ENCODE measurements around the gene IRAK1.

DNA sequence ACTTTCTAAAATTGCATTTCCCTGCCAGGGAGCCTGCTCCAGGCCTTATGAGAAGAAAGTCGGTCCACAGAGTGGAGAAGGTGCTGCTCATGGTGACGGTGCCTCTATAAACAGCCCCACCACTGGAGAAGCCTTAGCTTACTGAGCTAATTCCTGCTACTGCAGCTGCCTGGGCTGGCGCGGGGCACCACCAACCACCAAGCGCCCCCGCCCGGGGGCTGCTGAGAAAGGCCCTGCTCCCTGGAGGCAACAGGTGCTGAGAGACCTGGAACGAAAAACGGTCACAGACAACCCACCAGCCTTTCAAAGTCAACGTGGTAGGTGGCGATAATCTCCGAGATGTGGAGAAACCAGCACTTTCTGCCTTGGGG, 51.0 kb downstream of the IRAK1 start:
- TF ChIP-seq, protein P1, sequence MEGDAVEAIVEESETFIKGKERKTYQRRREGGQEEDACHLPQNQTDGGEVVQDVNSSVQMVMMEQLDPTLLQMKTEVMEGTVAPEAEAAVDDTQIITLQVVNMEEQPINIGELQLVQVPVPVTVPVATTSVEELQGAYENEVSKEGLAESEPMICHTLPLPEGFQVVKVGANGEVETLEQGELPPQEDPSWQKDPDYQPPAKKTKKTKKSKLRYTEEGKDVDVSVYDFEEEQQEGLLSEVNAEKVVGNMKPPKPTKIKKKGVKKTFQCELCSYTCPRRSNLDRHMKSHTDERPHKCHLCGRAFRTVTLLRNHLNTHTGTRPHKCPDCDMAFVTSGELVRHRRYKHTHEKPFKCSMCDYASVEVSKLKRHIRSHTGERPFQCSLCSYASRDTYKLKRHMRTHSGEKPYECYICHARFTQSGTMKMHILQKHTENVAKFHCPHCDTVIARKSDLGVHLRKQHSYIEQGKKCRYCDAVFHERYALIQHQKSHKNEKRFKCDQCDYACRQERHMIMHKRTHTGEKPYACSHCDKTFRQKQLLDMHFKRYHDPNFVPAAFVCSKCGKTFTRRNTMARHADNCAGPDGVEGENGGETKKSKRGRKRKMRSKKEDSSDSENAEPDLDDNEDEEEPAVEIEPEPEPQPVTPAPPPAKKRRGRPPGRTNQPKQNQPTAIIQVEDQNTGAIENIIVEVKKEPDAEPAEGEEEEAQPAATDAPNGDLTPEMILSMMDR (IDR thresholded peaks at IDR 0.05 in 2 of 3, conservative IDR thresholded peaks at IDR 0.05 in 1 of 3; ENCODE audit: control insufficient read depth in 2 of 3, extremely low read depth in 1 of 3, insufficient read depth in 1 of 3, low read depth in 3 of 3, low read length in 3 of 3) = peak; percentile 12 to 20 (median 18); a peak in 2 of 6 replicates
- TF ChIP-seq NFYB (IDR thresholded peaks at IDR 0.05; ENCODE audit: insufficient read depth, low read depth, low read length) = no peak
- TF ChIP-seq BHLHE40 (IDR thresholded peaks at IDR 0.05; ENCODE audit: borderline replicate concordance in 1 of 2, low read depth in 2 of 2, low read length in 1 of 2) = 0 out of 4 replicates have a peak, but pooled peaks of 1 of the 2 experiments have one; percentile 5
- no peak for TF ChIP-seq TARDBP (IDR thresholded peaks at IDR 0.05; ENCODE audit: borderline replicate concordance)
- TF ChIP-seq HCFC1 (IDR thresholded peaks at IDR 0.05; ENCODE audit: low read length) = no peak
- TF ChIP-seq, protein P2, sequence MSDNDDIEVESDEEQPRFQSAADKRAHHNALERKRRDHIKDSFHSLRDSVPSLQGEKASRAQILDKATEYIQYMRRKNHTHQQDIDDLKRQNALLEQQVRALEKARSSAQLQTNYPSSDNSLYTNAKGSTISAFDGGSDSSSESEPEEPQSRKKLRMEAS (IDR thresholded peaks at IDR 0.05; ENCODE audit: low read depth, low read length) = no peak
- TF ChIP-seq EZH2 (IDR thresholded peaks at IDR 0.05; ENCODE audit: borderline replicate concordance, control insufficient read depth, low read depth, low read length) = no peak
- no peak for TF ChIP-seq POLR2AphosphoS5 (IDR thresholded peaks at IDR 0.05; ENCODE audit: low read length)
